Stimulated activated CD4-positive, alpha-beta T cell treated with anti-CD3 and anti-CD28 coated beads, TNF-alpha, amount 100 ng/mL, for 48 hours (primary cell): Measurements from ENCODE around the gene RTBDN.
A peak's percentile ranks its signal among the peaks of the same experiment; 100 is the strongest.

Experiments used
- DNase-seq, 3 donors: peaks; one replicate each; pipeline ENCODE4 v3.0.0-alpha.2; 2020; ENCODE audit warnings: low read depth in 3 of 3

Gene RTBDN

GRCh38 chr19:12782424-12783290 lies 51.7 kb downstream of the RTBDN start:
- peak in 2 of 3 donors; percentile 71 to 89 for DNase-seq

- no peak for DNase-seq
Observed at GRCh38 chr19:12782174-12782423, 52.3 kb downstream of the RTBDN start.

DNA sequence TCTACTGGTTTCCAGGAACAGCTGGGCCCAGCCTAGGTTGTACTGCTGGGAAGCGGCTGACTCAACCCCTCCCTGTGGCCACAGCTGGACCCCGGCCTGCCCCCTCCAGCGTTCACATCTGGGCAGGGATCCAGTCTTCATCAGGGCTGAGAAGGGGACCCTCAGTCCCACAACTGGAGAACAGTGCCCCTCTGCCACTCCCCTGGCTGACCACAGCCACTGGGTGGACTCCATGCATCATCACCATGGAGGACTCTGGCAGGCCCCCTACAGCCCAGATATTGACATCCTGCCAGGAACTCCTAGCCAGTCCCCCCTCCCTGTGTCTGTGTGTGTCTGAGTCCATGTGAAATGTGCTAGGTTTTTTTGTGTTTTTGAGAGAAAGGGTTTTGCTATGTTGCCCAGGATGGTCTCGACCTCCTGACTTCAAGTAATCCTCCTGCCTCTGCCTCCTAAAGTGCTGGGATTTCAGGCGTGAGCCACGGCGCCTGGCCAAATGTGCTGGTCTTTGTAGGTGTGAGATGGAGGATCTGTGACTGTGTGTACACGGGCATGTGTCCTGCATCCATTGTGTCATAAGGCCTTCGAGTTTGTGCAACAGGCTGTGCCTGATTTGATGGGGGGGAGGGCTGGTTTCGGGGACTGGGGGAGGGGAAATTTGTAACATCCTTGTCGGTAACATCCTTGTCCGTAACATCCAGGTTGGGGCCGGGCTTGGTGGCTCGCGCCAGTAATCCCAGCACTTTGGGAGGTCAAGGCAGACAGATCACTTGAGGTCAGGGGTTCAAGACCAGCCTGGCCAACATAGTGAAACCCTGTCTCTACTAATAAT lies 55.0 kb downstream of the RTBDN start:
- DNase-seq, result no peak

GRCh38 chr19:12778905-12779161 lies 55.5 kb downstream of the RTBDN start:
- DNase-seq, result no peak

- DNase-seq, result no peak
Observed at GRCh38 chr19:12778017-12778904, 56.1 kb downstream of the RTBDN start.

DNA sequence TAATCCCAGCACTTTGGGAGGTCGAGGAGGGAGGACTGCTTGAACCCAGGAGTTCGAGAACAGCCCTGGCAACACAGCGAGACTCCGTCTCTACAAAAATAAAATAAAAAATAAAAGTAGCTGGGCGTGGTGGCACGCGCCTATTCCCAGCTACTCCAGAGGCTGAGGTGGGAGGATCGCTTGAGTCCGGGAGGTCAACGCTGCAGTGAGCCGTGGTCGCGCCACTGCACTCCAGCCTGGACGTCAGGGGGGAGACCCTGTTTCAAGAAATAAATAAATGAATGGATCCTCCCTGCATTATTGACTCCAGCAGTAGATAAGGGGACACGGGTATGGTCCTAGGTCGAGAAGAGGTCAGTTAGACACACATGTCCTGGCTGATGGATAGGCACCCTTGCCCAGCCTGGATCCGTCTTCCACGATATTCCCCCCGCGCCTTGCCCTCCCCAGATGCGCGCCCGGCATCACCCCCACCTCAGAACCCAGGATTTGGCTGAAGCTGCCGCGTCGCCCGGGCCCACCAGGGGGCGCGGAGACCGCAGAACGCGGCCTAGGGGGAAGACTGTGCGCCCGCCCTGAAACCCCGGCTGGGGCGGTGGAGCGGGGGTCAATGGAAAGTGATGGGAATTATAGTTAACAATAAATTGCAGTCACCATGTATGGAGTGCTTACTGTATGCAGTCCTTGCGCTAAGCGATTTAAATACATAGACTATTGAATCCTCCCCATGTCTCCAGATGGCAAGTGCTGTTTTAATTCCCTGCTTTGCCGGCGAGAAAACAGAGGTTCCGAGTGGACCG lies 57.0 kb downstream of the RTBDN start:
- DNase-seq, result peak in 2 of 3 donors; percentile 57 to 83
